Fibroblast of villous mesenchyme (primary cell): ENCODE measurements around the gene MANEAL. TPM values are rescaled to one million over a fixed set of nuclear protein-coding genes. Genes with fewer than 3 reads are reported as not detected.
A peak's percentile ranks its signal among the peaks of the same experiment; 100 is the strongest.

Source experiments
- DNase-seq: peaks from one replicate; pipeline ENCODE4 v3.0.0-alpha.2; 2010; ENCODE audit warnings: low read depth
- H3K4me3 ChIP-seq: 2 replicates; pipeline ENCODE4 v1.5.1; 2011; ENCODE audit warnings: low read depth, mild to moderate bottlenecking, low read length
- total RNA-seq: library from RNA; depleted of rRNA; stranded (reverse); fragments of >200 nt; gene quantifications from 2 replicates; pipeline ENCODE4 v1.2.3, GENCODE V29; 2012
- TF ChIP-seq, protein P1 (sequence below): IDR thresholded peaks from 2 replicates; pipeline ENCODE4 v1.5.1; 2012; ENCODE audit warnings: low read depth, mild to moderate bottlenecking, low read length; ENCODE audit not compliant: insufficient read depth

MANEAL gene
- total RNA-seq, 1 donor = 0.43 TPM

DNA sequence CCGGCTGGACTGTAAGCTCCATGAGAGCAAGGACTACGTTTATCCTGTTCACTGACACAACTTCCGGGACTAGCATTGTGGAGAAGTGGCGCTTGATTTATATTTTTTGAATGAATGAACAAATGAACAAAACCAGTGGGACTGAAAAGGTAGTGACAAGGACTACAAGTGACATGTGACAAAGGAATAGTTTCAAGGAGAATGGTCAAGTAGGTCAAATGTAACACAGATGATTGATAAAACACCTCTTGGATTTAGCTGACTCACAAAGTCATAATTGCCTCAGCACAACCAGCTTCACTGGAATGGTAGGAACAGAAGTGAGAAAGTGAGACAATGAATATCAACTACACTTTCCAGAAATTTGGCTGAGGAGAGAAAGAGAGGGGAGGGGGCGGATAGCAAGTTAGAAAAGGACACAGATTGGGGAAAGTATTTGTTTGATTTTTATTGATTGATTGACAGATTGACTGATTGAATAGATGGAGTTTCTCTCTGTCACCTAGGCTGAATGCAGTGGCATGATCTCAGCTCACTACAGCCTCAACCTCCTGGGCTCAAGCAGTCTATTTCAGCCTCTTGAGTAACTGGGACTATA, 51.5 kb downstream of the MANEAL start:
- no peak for DNase-seq
- no peak overlapping the region for H3K4me3 ChIP-seq
- TF ChIP-seq, protein P1, sequence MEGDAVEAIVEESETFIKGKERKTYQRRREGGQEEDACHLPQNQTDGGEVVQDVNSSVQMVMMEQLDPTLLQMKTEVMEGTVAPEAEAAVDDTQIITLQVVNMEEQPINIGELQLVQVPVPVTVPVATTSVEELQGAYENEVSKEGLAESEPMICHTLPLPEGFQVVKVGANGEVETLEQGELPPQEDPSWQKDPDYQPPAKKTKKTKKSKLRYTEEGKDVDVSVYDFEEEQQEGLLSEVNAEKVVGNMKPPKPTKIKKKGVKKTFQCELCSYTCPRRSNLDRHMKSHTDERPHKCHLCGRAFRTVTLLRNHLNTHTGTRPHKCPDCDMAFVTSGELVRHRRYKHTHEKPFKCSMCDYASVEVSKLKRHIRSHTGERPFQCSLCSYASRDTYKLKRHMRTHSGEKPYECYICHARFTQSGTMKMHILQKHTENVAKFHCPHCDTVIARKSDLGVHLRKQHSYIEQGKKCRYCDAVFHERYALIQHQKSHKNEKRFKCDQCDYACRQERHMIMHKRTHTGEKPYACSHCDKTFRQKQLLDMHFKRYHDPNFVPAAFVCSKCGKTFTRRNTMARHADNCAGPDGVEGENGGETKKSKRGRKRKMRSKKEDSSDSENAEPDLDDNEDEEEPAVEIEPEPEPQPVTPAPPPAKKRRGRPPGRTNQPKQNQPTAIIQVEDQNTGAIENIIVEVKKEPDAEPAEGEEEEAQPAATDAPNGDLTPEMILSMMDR = no peak

DNA sequence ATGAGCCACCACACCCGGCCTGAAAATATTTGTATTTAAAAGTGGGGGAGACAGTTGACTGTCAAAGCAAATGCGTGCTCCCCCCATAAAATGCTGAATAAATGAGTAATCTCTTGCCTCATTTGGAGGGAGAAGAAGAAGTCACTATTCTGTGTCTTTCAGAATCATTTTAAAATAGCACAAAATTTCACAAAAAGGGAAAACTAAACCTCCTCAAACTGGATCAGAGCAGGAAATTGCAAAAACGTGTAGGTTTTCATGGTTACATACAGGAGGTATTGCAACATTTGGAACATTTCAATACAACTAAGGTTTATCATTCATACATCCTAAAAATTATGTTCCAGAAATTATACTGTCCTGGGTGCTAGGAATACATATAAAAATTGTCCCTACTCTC, 52.1 kb downstream of the MANEAL start:
- no peak for DNase-seq
- TF ChIP-seq, protein P1 = no peak
- H3K4me3 ChIP-seq = no peak overlapping the region

DNA sequence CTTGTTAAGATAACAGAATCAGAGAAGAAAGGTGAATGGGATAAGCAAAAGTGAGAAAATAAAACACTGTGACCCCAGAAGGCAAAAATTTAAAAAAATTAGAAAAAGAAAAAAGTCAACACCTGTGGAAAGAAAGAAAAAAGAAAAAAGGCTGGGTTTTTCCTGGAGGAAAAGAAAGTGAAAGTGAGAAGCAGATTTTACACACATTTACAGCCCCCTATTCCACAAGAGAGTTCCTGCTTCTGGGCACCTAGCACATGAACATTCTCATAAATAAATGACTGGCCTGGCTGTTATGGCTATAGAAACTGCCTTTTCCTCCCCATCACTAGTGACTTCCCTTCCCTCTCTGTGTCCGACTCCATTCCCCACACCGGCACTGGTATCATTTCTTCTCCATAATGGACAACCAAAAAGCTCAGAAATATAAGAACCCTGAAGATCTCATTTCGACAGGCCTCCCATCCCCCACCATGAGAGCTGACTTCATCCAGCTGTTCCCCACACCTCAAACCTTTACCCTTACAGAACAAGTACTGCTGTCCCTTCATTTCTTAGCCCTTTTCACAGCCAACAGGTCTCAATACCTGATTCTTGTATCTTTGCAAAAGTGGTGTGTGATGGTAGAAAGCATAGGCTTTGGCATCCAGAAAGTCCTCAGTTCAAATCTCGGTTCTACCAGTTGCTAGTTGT, 53.1 kb downstream of the MANEAL start:
- peak; percentile 29 for DNase-seq

DNA sequence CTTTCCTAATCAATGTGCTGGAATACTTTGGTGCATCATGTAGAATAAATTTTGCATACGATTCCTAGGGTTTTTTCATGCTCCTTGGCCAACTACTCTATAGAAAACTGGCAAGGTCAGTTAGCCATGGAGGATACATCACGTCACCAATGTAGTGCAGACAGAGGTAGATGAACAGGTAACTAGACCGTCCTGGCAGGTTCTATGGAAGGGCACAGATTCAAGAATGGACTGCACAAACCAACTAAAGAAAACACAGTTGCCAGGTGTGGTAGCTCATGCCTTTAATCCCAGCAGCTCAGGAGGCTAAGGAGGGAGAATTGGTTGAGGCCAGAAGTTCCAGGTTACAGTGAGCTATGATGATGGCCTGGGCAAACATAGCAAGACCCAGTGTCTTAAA, 55.8 kb downstream of the MANEAL start:
- no peak overlapping the region for H3K4me3 ChIP-seq
- DNase-seq = no peak
- TF ChIP-seq, protein P1 = no peak

More for the DNA sequence above, 53.1 kb downstream of the MANEAL start:
- no peak overlapping the region for H3K4me3 ChIP-seq
- TF ChIP-seq, protein P1 = no peak

DNA sequence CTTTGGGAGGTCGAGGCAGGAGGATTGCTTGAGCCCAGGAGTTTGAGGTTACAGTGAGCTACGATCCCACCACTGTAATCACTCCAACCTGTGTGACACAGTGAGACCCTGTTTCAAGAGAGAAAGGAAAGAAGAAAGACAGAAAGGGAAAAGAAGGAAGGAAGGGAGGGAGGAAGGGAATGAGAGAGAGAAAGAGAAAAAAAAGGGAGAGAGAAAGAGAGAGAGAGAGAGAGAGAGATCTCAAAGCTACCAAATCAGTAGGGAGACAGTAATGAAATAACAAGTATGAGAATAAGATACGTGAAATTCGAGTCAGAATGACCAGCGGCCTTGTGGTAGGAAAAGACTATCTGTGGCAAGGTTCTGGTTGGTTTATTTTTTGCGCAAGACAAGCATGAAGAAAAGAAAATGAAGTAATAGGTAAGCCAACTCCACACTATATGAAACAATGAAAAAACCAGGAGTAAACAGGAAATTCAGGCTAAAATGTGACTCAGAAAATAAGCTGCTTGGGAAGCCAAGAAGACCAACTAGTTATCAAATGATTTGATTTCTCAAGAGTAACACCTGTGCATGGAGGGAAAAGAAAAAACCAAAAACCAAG, 56.8 kb downstream of the MANEAL start:
- DNase-seq = peak; percentile 25
- TF ChIP-seq, protein P1 = no peak

More for the DNA sequence above, 56.8 kb downstream of the MANEAL start:
- H3K4me3 ChIP-seq = no peak overlapping the region

Other genes starting within 250 kb of the MANEAL start
- 9.5 and 11.6 TPM in 2 replicates for gene SNIP1, start 239.6 kb upstream of the MANEAL start, total RNA-seq
- 7.1 and 7.3 TPM in 2 replicates for gene DNALI1, start 236.9 kb upstream of the MANEAL start, total RNA-seq
- 77.7 and 85.4 TPM in 2 replicates for gene GNL2, start 197.9 kb upstream of the MANEAL start, total RNA-seq
- not detected in 2 replicates for gene RSPO1, start 159.0 kb upstream of the MANEAL start, total RNA-seq
- 6.1 and 14.2 TPM in 2 replicates for gene CDCA8, start 101.3 kb upstream of the MANEAL start, total RNA-seq
- gene EPHA10, start 28.7 kb upstream of the MANEAL start, total RNA-seq = under 0.01 TPM in 1 of 2 replicates, not detected in the other
- 13.4 and 17.4 TPM in 2 replicates for gene C1orf122, start 13.9 kb downstream of the MANEAL start, total RNA-seq
- 11.9 and 15.5 TPM in 2 replicates for gene YRDC, start 14.4 kb downstream of the MANEAL start, total RNA-seq
- 3.2 and 5.6 TPM in 2 replicates for gene MTF1, start 65.7 kb downstream of the MANEAL start, total RNA-seq
- 31.1 and 35.1 TPM in 2 replicates for gene INPP5B, start 153.2 kb downstream of the MANEAL start, total RNA-seq
- 108 and 116 TPM in 2 replicates for gene SF3A3, start 196.2 kb downstream of the MANEAL start, total RNA-seq
- 25.5 and 33.2 TPM in 2 replicates for gene FHL3, start 211.7 kb downstream of the MANEAL start, total RNA-seq
- gene UTP11, start 218.9 kb downstream of the MANEAL start, total RNA-seq = 49.6 and 55.7 TPM in 2 replicates